NCI-H2107 treated with DMSO at 0.1 percent for 48 hours (cell line): Measurements from ENCODE around the gene CBL.
"Not testable (repeated sequence)": the region's sequence is repeated elsewhere in the genome, so short reads cannot be mapped to it uniquely, and the experiment has no call there.

Experiments used
- DNase-seq: peaks from one replicate; lab custom pipeline; 2025; ENCODE audit not compliant: unreplicated experiment; lab: John Stamatoyannopoulos, UW

CBL gene

GRCh38 chr11:119184399-119184798 lies 21.7 kb upstream of the CBL start:
- DNase-seq: not testable (repeated sequence)

GRCh38 chr11:119185981-119186634 lies 20.0 kb upstream of the CBL start:
- no peak for DNase-seq

GRCh38 chr11:119187123-119187892 lies 18.8 kb upstream of the CBL start:
- DNase-seq: no peak

- no peak for DNase-seq
These were observed 18.1 kb upstream of the CBL start for GRCh38 chr11:119188067-119188466.

GRCh38 chr11:119188887-119189286 lies 17.3 kb upstream of the CBL start:
- DNase-seq: no peak

- DNase-seq: no peak
These were observed 16.7 kb upstream of the CBL start for GRCh38 chr11:119189393-119189792.

- DNase-seq: no peak
These were observed 15.6 kb upstream of the CBL start for GRCh38 chr11:119190531-119190930.

GRCh38 chr11:119191265-119191664 lies 14.9 kb upstream of the CBL start:
- DNase-seq: not testable (repeated sequence)

- DNase-seq: no peak
These were observed 14.0 kb upstream of the CBL start for GRCh38 chr11:119192111-119192510.

GRCh38 chr11:119193001-119193400 lies 13.1 kb upstream of the CBL start:
- no peak for DNase-seq

- DNase-seq: no peak
These were observed 12.5 kb upstream of the CBL start for GRCh38 chr11:119193626-119194025.

- DNase-seq: no peak
These were observed 11.2 kb upstream of the CBL start for GRCh38 chr11:119194811-119195440.

- DNase-seq: peak; percentile 33
These were observed 10.5 kb upstream of the CBL start for GRCh38 chr11:119195680-119196079.

- DNase-seq: peak; percentile 88
These were observed 9.2 kb upstream of the CBL start for GRCh38 chr11:119196833-119197483.

- no peak for DNase-seq
These were observed 7.2 kb upstream of the CBL start for GRCh38 chr11:119198925-119199324.

- not testable (repeated sequence) for DNase-seq
These were observed 4.9 kb upstream of the CBL start for GRCh38 chr11:119201236-119201635.

- DNase-seq: no peak
These were observed 3.6 kb upstream of the CBL start for GRCh38 chr11:119202554-119202953.

GRCh38 chr11:119204066-119204465 lies 2.1 kb upstream of the CBL start:
- DNase-seq: no peak

- DNase-seq: no peak
These were observed 1.1 kb upstream of the CBL start for GRCh38 chr11:119205080-119205479.

GRCh38 chr11:119206511-119207414 lies 624 bp downstream of the CBL start:
- peak; percentile 8 for DNase-seq
